ENCODE measurements around the gene KCNQ1. TPM values are rescaled to one million over a fixed set of nuclear protein-coding genes. Genes with fewer than 3 reads are reported as not detected.

The KCNQ1 gene
- total and polyA plus RNA-seq, 9 of the 15 experiments (the other 6 are each of a cell fraction or from before 2014, with no cell fraction given) = 0.44 TPM; not detected in 8

GRCh38 chr11:2832533-2833020 is 387.8 kb downstream of the KCNQ1 start:
- in situ Hi-C loops (cut with MboI) (no loop called here), intact Hi-C loops (cut with micrococcal nuclease) (no loop called here)
- no peak for DNase-seq (ENCODE audit: extremely low read depth in 1 of 4, low spot score in 3 of 4)
- TF ChIP-seq ZKSCAN1 (IDR thresholded peaks at IDR 0.05; ENCODE audit: low read depth, low read length) (no peak), NCOA2 (IDR thresholded peaks at IDR 0.05; ENCODE audit: partially characterized antibody in 2 of 2) (no peak), CHCHD3 (CRISPR knock-in tag; IDR thresholded peaks at IDR 0.05) (no peak), GATAD2B (IDR thresholded peaks at IDR 0.05; ENCODE audit: borderline replicate concordance) (no peak), DMBX1 (CRISPR knock-in tag; IDR thresholded peaks at IDR 0.05; ENCODE audit: borderline replicate concordance) (no peak), MITF (IDR thresholded peaks at IDR 0.05) (no peak), MEIS2 (IDR thresholded peaks at IDR 0.05; ENCODE audit: partially characterized antibody) (no peak), ZBTB1 (CRISPR knock-in tag; IDR thresholded peaks at IDR 0.05; ENCODE audit: borderline replicate concordance, low read depth) (no peak), BRD4 (IDR thresholded peaks at IDR 0.05) (no peak), CBX2 (IDR thresholded peaks at IDR 0.05; ENCODE audit: insufficient read depth, low read length, poor library complexity, severe bottlenecking) (no peak), SAP30 (IDR thresholded peaks at IDR 0.05; ENCODE audit: borderline replicate concordance, insufficient read depth, low read depth, low read length, poor library complexity, severe bottlenecking) (no peak), NCOR1 (IDR thresholded peaks at IDR 0.05) (no peak), CREB1 (IDR thresholded peaks at IDR 0.05) (no peak), CREB1 (CRISPR knock-in tag; IDR thresholded peaks at IDR 0.05) (no peak), ZNF174 (CRISPR knock-in tag; IDR thresholded peaks at IDR 0.05) (no peak), FOXP4 (CRISPR knock-in tag; IDR thresholded peaks at IDR 0.05; ENCODE audit: borderline replicate concordance) (no peak), ZNF146 (CRISPR knock-in tag; IDR thresholded peaks at IDR 0.05; ENCODE audit: unreplicated experiment) (no peak), ARID1B (IDR thresholded peaks at IDR 0.05) (no peak)
- no peak for FAIRE-seq
- Histone ChIP-seq H3K4me3 (no peak overlapping the region), H3K36me3 (ENCODE audit: control insufficient read depth, insufficient read depth, low read length) (no peaks in the 10 kb centered on the region), H3K9ac (ENCODE audit: insufficient read depth in 1 of 2, low read depth in 2 of 2, low read length in 2 of 2) (peak overlapping the region in 1 of 2 experiments; percentile 43; a peak in 1 of 4 replicates), H3K79me2 (ENCODE audit: control insufficient read depth, insufficient read depth, low read length) (no peaks in the 10 kb centered on the region), H3K9me3 (replicated peaks; ENCODE audit: control insufficient read depth, insufficient read depth, low read depth, low read length) (no peaks in the 10 kb centered on the region; the same call in 1 of the 2 replicates), H4K20me1 (replicated peaks; ENCODE audit: control insufficient read depth, insufficient read depth, low read length) (no peaks in the 10 kb centered on the region), H3K4me1 (replicated peaks in 1 of 2; ENCODE audit: control insufficient read depth in 2 of 2, insufficient read depth in 2 of 2, low read length in 2 of 2) (peaks cover 10 to 60% of the 10 kb centered on the region in 2 experiments), H3K9me1 (ENCODE audit: control insufficient read depth, insufficient read depth, low read length) (no peaks in the 10 kb centered on the region), H3K4me2 (ENCODE audit: insufficient read depth, low read length) (no peak overlapping the region), H2AFZ (ENCODE audit: low read depth, low read length) (no peak overlapping the region), H3K27me3 (ENCODE audit: control insufficient read depth in 2 of 2, insufficient read depth in 2 of 2, low read length in 2 of 2) (peaks cover 5 to 20% of the 10 kb centered on the region in 2 experiments; a peak in 4 of 5 replicates), H3K27ac (ENCODE audit: extremely low read depth, low read depth, low read length) (no peak overlapping the region)
- CTCF ChIA-PET (ENCODE audit: low intra/inter-chr PET ratio) = no interaction called here
- no peak for ATAC-seq
- POLR2A ChIA-PET = no interaction called here
- 6% methylated on average over 8 of the region's 8 CpGs for WGBS (ENCODE audit: insufficient coverage, low coverage, missing lambda C conversion rate)
- BruUV-seq (replicated peaks) = no TSS peak
